HCT116 (cell line): ENCODE data around the gene DNMT3L. TPM values are rescaled to one million over a fixed set of nuclear protein-coding genes. Genes with fewer than 3 reads are reported as not detected.

ENCODE experiments used
- ATAC-seq: fragments of 200-7000 bp; cut with Tn5 transposase; 2 replicates; pipeline ENCODE4 v1.9.1; 2020; ENCODE audit warnings: mild to moderate bottlenecking, moderate library complexity
- BruUV-seq: library from RNA; stranded (reverse); fragments of 400-500 nt; replicated peaks from 2 replicates; lab custom pipeline; 2021; lab: Mats Ljungman, UMichigan
- CTCF ChIA-PET: fragments of 300-600 bp; sonication (Branson Sonifier 250); formaldehyde crosslinking; loops from one replicate; lab custom pipeline; 2021; ENCODE audit warnings: antibody characterized with exemption; lab: Charles Lee
- POLR2A ChIA-PET: fragments of 300-600, 350-600 bp; sonication (Branson Sonifier 250); formaldehyde crosslinking; loops from one replicate; lab custom pipeline; 2021; ENCODE audit warnings: antibody characterized with exemption; lab: Charles Lee
- RAD21 ChIA-PET, 2 experiments: fragments of 300-600 bp; sonication (Branson Sonifier 250); formaldehyde crosslinking; loops; one replicate each; lab custom pipeline; 2023; ENCODE audit warnings: low total read pairs in 2 of 2; ENCODE audit not compliant: uncharacterized antibody in 2 of 2, unreplicated experiment in 2 of 2, low non-redundant PET in 1 of 2; lab: Charles Lee
- DNase-seq: peaks from one replicate; pipeline ENCODE4 v3.0.0-alpha.2; 2010; ENCODE audit warnings: low read depth, low spot score
- H2AFZ ChIP-seq: fragments of 200-600 bp; shearing (Covaris generic), sonication (generic); 2 replicates; pipeline ENCODE4 v1.6.1; 2017; ENCODE audit warnings: low read depth, mixed run types, mixed read lengths, antibody characterized with exemption, low read length; ENCODE audit not compliant: poor library complexity, severe bottlenecking
- H3K27ac ChIP-seq: 2 replicates; pipeline ENCODE4 v1.5.1; 2012; ENCODE audit warnings: low read depth, low read length
- H3K27me3 ChIP-seq: fragments of 200-600 bp; sonication (generic); 2 replicates; pipeline ENCODE4 v1.6.1; 2016; ENCODE audit warnings: mixed run types, low read length, mixed read lengths; ENCODE audit not compliant: insufficient read depth
- H3K36me3 ChIP-seq, 2 experiments: fragments of 200-500 bp in 1 of 2; fragments of 200-600 bp in 1 of 2; sonication (Bioruptor generic) in 1 of 2; sonication (generic) in 1 of 2; 2 replicates each; pipeline versions ENCODE4 v1.5.1 to v1.6.1; 2014 to 2016; ENCODE audit warnings: low read length in 2 of 2, inconsistent platforms in 1 of 2, mixed read lengths in 1 of 2, mixed run types in 1 of 2; ENCODE audit not compliant: insufficient read depth in 2 of 2, control insufficient read depth in 1 of 2
- H3K4me1 ChIP-seq, 2 experiments: fragments of 200-600 bp in 1 of 2; sonication (generic) in 1 of 2; 2 replicates each; pipeline versions ENCODE4 v1.5.1 to v1.6.1; 2012 to 2017; ENCODE audit warnings: low read length in 2 of 2, inconsistent platforms in 1 of 2, mild to moderate bottlenecking in 1 of 2, mixed read lengths in 1 of 2, mixed run types in 1 of 2, moderate library complexity in 1 of 2; ENCODE audit not compliant: insufficient read depth in 2 of 2, control insufficient read depth in 1 of 2
- H3K4me2 ChIP-seq: fragments of 200-600 bp; sonication (generic); 2 replicates; pipeline ENCODE4 v1.6.1; 2017; ENCODE audit warnings: mixed run types, low read length, mixed read lengths
- H3K4me3 ChIP-seq, 2 experiments: fragments of 200-600 bp in 1 of 2; sonication (generic) in 1 of 2; replicated peaks in 1 of 2; 2 replicates each; pipeline ENCODE4 v1.5.1; 2011 to 2016; ENCODE audit warnings: low read length in 2 of 2, control low read depth in 1 of 2, low read depth in 1 of 2, mild to moderate bottlenecking in 1 of 2, mixed read lengths in 1 of 2, mixed run types in 1 of 2
- H3K79me2 ChIP-seq: fragments of 200-600 bp; sonication (generic); 2 replicates; pipeline ENCODE4 v1.6.1; 2017; ENCODE audit warnings: mild to moderate bottlenecking, mixed run types, low read length, moderate library complexity, mixed read lengths; ENCODE audit not compliant: insufficient read depth
- H3K9ac ChIP-seq: fragments of 200-600 bp; sonication (generic); 2 replicates; pipeline ENCODE4 v1.6.1; 2016; ENCODE audit warnings: low read length, mixed read lengths
- H3K9me2 ChIP-seq: fragments of 200-600 bp; sonication (generic), shearing (Covaris generic); 2 replicates; pipeline ENCODE4 v1.6.1; 2017; ENCODE audit warnings: mixed run types, mild to moderate bottlenecking, moderate library complexity; ENCODE audit not compliant: insufficient read depth
- H3K9me3 ChIP-seq, 2 experiments: fragments of 200-500 bp in 1 of 2; fragments of 200-600 bp in 1 of 2; sonication (Bioruptor generic) in 1 of 2; sonication (generic) in 1 of 2; 2 replicates each; pipeline ENCODE4 v1.6.1; 2014 to 2017; ENCODE audit warnings: low read length in 2 of 2, mixed read lengths in 2 of 2, inconsistent platforms in 1 of 2, low read depth in 1 of 2, mild to moderate bottlenecking in 1 of 2, mixed run types in 1 of 2, moderate library complexity in 1 of 2; ENCODE audit not compliant: control insufficient read depth in 1 of 2, insufficient read depth in 1 of 2
- H4K20me1 ChIP-seq: fragments of 200-600 bp; sonication (generic), shearing (Covaris generic); 2 replicates; pipeline ENCODE4 v1.6.1; 2017; ENCODE audit warnings: mixed run types, mild to moderate bottlenecking, moderate library complexity; ENCODE audit not compliant: insufficient read depth
- ATF3 ChIP-seq: IDR thresholded peaks from 2 replicates; pipeline ENCODE4 v1.6.1; 2012
- CBX3 ChIP-seq: IDR thresholded peaks from 2 replicates; pipeline ENCODE4 v1.6.1; 2012; ENCODE audit warnings: low read depth
- CEBPB ChIP-seq: IDR thresholded peaks from 2 replicates; pipeline ENCODE4 v1.6.1; 2012; ENCODE audit warnings: low read depth
- EGR1 ChIP-seq: IDR thresholded peaks from 2 replicates; pipeline ENCODE4 v1.6.1; 2012; ENCODE audit warnings: low read depth
- FOSL1 ChIP-seq: IDR thresholded peaks from 2 replicates; pipeline ENCODE4 v1.6.1; 2012; ENCODE audit warnings: low read depth
- MAX ChIP-seq: IDR thresholded peaks from 2 replicates; pipeline ENCODE4 v1.6.1; 2012
- POLR2A ChIP-seq: IDR thresholded peaks from 2 replicates; pipeline ENCODE4 v1.7.0; 2011; ENCODE audit warnings: borderline replicate concordance; ENCODE audit not compliant: insufficient read depth, insufficient read length; ENCODE audit errors: extremely low read depth
- POLR2AphosphoS5 ChIP-seq: IDR thresholded peaks from 2 replicates; pipeline ENCODE4 v1.6.1; 2011; ENCODE audit warnings: mild to moderate bottlenecking, low read depth, low read length, moderate library complexity
- RAD21 ChIP-seq: IDR thresholded peaks from 2 replicates; pipeline ENCODE4 v1.6.1; 2012; ENCODE audit warnings: low read depth, mild to moderate bottlenecking
- REST ChIP-seq: IDR thresholded peaks from 2 replicates; pipeline ENCODE4 v1.6.1; 2012; ENCODE audit warnings: low read depth
- SIN3A ChIP-seq: IDR thresholded peaks from 2 replicates; pipeline ENCODE4 v1.6.1; 2012; ENCODE audit warnings: low read depth
- SP1 ChIP-seq: IDR thresholded peaks from 2 replicates; pipeline ENCODE4 v1.6.1; 2012; ENCODE audit warnings: low read depth
- SRF ChIP-seq: IDR thresholded peaks from 2 replicates; pipeline ENCODE4 v1.6.1; 2012; ENCODE audit warnings: low read depth
- TCF7L2 ChIP-seq: IDR thresholded peaks from 2 replicates; pipeline ENCODE4 v1.7.0; 2011; ENCODE audit warnings: borderline replicate concordance, inconsistent platforms; ENCODE audit not compliant: insufficient read depth, insufficient read length; ENCODE audit errors: extremely low read depth
- YY1 ChIP-seq: IDR thresholded peaks from 2 replicates; pipeline ENCODE4 v1.6.1; 2011; ENCODE audit warnings: low read length, low read depth, moderate library complexity, mild to moderate bottlenecking; ENCODE audit not compliant: insufficient replicate concordance; ENCODE audit errors: extremely low read depth
- ZBTB33 ChIP-seq: IDR thresholded peaks from 2 replicates; pipeline ENCODE4 v1.6.1; 2011; ENCODE audit warnings: mild to moderate bottlenecking, low read length, moderate library complexity; ENCODE audit not compliant: insufficient replicate concordance; ENCODE audit errors: extremely low read depth
- intact Hi-C: fragments of 100-400 bp; cut with micrococcal nuclease; formaldehyde crosslinking; loops from 2 replicates; pipeline ENCODE4 v1.10.0; 2022
- total RNA-seq: library from RNA; stranded (reverse); gene quantifications from one replicate; pipeline ENCODE4 v1.2.1, GENCODE V29; 2021; ENCODE audit not compliant: unreplicated experiment

DNMT3L gene
- total RNA-seq, 1 experiment from 2014 or later, result not detected

GRCh38 chr21:44304011-44304616 lies 42.4 kb upstream of the DNMT3L start (continued):
- no peak for TF ChIP-seq MAX
- no peak for TF ChIP-seq RAD21

GRCh38 chr21:44303490-44303981 lies 41.8 kb upstream of the DNMT3L start:
- peaks cover 10 to 35% of the 10 kb centered on the region in 2 experiments for H3K4me1 ChIP-seq
- ChIA-PET CTCF (interaction anchor here (0.9 to 2.2 kb wide), 4 partner anchors 12 to 176 kb away, joined by 3 to 10 read pairs (median 5); no protein-coding TSS in a partner anchor), RAD21 (no interaction called here), POLR2A (no interaction called here)
- no peak overlapping the region for H2AFZ ChIP-seq
- TF ChIP-seq EGR1 (no peak), SP1 (no peak), RAD21 (no peak), CEBPB (no peak), ATF3 (no peak), ZBTB33 (no peak), POLR2AphosphoS5 (no peak), SRF (no peak), SIN3A (no peak), CBX3 (no peak), TCF7L2 (no peak), POLR2A (no peak), YY1 (no peak), FOSL1 (no peak), REST (no peak)
- no peak overlapping the region for H3K27ac ChIP-seq
- H3K4me2 ChIP-seq, result no peak overlapping the region
- peaks cover 0 to 2% of the 10 kb centered on the region in 2 experiments; a peak in 1 of 4 replicates for H3K36me3 ChIP-seq
- no peaks in the 10 kb centered on the region for H4K20me1 ChIP-seq
- H3K27me3 ChIP-seq, result no peaks in the 10 kb centered on the region
- H3K9me2 ChIP-seq, result no peaks in the 10 kb centered on the region
- no peak overlapping the region for H3K4me3 ChIP-seq
- no TSS peak for BruUV-seq
- peaks cover 57% of the 10 kb centered on the region for H3K79me2 ChIP-seq
- ATAC-seq (no peak), DNase-seq (no peak)
- H3K9me3 ChIP-seq, result no peaks in the 10 kb centered on the region
- intact Hi-C loops, result no loop called here
- H3K9ac ChIP-seq, result no peak overlapping the region
